GM04503 (cell line): ENCODE measurements around the gene OBSCN.

Experiments
- DNase-seq: peaks from one replicate; pipeline ENCODE4 v3.0.0-alpha.2; 2012; ENCODE audit warnings: low read depth

Gene OBSCN

DNA sequence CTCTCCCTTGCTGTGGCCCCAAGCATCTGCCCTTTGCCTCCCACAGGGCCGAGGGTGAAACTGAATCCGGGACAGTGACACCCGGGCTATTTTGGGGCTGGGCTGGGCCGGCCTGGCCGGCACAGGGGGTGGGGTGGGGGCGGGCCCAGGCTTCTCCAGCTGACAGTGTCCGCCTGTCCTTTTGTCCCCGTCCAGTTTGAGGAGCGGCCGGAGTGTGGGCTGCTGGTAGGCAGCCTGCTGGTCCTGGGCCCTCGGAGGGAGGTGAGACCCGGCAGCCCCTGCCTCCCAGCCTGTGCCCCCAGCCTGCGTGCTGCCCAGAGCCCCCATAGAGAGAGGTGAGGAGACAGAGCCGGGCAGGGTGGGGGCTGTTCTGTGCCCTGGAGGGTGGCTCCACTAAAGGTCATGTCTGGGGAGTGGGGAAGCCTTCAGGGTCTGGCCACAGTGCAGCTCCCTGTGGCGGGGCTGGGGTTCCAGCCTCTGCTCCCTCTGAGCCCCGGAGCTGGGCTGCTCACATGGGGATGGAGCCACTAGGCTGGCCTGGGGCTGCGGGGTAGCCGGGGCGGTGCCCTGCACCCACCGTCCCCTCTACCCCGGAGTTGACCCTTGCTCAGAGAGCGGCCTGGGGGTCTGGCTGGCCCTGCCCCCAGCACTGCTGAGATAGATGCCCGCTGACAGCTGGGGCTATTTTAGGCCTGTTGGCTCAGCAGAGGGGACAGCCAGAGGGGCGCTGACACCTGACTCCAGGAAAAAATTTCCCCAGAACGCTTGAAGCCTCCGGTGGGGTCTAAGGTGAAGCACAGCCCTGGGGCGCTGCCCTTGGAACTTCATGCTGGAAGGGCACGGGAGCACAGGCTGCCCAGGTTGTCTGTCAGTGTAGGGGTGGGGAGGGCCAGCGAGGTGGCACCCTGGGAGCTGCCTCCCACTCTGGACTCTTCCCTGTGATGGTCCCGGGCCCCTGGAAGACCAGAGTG lies at the start of gene OBSCN:
OBSCN (plus strand) TSS at position 194 of the 971 bp plus-strand sequence. CDS start 3,740 bp downstream, outside the sequence.
- DNase-seq = no peak

DNA sequence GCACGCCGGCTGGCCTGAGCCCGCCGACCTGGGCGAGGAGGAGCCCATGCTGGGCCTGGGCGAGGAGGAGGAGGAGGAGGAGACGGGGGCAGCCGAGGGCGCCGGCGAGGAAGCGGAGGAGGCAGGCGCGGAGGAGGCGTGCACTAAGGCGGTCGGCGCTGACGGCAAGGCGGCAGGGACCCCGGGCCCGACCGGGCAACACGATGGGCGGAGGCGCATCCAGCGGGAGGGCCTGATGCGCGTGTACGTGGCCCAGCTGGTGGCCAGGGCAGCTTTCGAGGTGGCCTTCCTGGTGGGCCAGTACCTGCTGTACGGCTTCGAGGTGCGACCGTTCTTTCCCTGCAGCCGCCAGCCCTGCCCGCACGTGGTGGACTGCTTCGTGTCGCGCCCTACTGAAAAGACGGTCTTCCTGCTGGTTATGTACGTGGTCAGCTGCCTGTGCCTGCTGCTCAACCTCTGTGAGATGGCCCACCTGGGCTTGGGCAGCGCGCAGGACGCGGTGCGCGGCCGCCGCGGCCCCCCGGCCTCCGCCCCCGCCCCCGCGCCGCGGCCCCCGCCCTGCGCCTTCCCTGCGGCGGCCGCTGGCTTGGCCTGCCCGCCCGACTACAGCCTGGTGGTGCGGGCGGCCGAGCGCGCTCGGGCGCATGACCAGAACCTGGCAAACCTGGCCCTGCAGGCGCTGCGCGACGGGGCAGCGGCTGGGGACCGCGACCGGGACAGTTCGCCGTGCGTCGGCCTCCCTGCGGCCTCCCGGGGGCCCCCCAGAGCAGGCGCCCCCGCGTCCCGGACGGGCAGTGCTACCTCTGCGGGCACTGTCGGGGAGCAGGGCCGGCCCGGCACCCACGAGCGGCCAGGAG lies 49.5 kb upstream of the OBSCN start:
- no peak for DNase-seq

DNA sequence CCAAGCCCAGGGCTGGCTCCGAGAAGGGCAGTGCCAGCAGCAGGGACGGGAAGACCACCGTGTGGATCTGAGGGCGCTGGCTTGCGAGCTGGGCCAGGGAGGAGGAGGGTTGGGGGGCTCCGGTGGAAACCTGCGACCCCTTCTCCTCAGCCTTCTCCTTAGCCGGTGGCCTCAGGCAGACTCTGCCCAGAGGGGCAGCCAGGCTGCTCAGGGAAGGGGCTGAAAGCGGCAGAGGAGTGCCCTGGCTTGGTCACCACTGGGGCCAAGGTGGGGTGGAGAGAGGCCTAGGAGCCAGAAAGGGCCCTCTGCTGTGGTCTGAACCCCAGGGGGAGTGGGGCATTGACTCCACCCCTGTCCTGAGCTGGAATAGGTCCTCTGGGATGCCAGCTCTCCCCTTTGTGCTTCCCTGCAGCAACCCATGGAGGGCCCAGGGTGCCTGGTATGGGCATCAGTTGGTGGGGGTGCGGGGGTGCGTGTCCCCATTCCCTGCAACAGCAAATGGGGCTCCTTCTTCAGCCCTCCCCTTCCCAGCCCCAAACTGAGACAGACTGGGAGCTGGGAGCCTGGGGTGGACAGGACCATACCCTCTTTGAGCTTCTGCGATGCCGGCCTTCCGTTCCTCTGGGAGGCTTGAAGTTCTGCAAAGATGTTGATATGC lies 48.7 kb upstream of the OBSCN start:
- no peak for DNase-seq

GRCh38 chr1:228160201-228160761 lies 47.6 kb upstream of the OBSCN start:
- DNase-seq = no peak

DNA sequence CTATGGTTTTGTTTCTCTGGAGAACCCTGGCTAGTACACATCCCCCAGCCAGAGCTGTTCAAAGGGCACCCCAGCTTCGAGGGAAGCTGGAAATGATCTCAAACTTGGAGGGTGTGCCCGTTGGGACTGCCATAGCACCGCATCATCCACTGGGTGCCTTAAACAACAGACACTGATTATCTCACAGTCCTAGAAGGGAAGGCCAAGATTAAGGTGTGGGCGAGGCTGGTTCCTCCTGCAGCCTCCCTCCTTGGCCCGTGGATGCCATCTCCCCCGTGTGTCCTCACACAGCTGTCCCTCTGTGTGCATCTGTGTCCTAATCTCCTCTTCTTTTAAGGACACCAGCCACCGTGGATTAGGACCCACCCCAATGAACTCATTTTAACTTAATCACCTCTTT lies 46.5 kb upstream of the OBSCN start:
- DNase-seq = no peak

GRCh38 chr1:228161866-228162265 lies 46.0 kb upstream of the OBSCN start:
- DNase-seq = no peak

DNA sequence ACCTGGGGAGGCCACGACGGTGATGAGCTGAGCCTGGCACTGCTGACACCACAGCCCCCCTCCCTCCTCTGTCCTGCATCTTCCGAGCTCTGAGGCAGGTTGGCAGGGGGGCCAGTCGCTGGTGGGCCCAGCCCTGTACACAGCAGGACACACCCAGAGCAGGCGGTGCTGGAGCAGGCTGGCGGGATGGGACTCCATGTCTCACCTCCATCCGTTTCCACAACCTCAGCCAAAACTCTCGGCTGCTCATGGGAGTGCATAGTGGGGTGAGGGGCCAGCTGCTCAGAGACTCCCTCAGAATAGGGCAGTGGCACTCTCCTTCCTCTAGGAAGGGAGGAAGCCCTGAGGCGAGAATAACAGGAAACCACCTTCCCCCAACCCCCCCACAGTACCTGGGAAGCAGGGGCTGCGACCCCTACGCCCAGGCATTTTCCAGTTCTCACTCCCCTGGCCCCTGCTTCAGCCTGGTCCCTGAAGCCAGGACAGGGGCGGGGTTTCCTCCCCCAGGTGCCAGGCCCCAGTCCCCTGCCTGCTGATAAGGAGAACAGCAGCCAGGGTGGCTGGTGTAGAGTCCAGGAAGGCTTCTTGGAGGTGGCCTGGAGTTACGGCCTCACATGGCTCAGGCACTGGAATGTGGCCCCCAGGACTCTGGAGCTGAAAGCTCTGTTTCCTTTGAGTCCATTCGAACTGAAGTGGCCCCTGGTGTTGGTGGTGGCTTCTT lies 45.4 kb upstream of the OBSCN start:
- no peak for DNase-seq

DNA sequence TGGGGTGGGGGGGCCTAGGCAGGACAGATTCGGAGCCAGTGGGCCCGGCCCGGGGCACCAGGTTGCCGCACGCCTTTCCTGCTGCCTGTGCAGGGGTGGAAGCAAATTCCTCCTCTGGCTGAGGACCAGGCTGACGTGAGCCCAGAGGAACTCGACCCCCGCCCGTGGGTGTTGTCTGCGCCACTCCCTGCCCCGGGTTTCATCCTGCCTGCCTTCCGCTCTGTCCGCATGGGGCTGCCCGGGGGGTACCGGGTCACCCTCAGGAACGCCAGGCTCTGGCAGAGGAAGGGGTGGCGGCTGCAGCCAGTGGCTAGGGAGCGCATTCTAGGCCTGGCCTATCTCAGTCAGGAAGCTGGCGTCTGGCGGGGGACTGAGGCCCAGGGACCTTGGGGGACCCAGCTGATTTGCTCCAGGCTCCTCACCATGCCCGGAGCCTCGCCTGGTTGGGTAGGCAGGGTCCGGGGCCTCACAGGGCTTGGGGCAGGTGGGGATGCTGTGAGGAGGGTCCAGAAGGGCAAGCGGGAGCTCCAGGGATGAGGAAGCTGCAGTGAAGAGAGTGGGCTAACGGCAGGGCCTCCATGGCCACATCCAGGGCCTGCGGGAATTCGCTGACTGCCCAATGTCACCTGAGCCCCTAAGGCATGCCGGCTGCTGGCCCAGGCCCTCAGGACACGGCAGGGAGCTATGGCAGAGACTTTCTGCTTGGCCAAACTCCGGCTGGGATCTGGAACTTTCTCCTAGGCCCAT lies 44.7 kb upstream of the OBSCN start:
- no peak for DNase-seq

- DNase-seq = no peak
Measured at GRCh38 chr1:228163776-228164519, 43.9 kb upstream of the OBSCN start.

DNA sequence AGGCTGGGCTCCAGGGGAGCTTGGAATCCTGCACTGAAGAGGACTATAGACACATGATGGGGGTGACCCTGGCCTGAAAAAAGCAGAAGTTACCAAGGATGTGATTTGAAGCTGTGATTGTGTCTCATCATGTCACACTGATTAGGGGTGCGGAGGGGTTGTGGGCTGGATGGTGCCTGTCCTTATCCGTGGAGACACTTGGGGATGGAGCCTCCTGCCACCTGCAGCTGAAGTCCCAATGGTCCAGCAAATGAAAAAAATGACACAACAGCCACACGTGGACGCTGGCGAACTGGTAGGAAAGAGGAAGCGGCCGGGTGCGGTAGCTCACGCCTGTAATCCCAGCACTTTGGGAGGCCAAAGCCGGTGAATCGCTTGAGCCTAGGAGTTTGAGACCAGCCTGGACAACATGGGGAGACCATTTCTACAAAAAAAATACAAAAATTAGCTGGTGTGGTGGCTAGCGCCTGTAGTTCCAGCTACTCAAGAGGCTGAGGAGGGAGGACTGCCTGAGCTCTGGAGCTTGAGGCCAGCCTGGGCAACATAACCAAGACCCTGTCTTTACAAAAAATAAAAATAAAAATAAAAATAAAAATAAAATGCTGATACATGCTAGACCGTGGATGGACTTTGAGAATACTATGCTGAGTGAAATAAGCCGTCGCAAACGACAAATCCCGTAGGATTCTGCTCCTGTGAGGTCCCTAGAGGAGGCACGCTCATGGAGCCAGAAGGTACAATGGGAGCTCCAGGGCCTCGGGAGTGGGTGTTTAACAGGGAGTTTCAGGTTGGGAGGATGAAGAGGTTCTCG lies 43.1 kb upstream of the OBSCN start:
- DNase-seq = no peak

DNA sequence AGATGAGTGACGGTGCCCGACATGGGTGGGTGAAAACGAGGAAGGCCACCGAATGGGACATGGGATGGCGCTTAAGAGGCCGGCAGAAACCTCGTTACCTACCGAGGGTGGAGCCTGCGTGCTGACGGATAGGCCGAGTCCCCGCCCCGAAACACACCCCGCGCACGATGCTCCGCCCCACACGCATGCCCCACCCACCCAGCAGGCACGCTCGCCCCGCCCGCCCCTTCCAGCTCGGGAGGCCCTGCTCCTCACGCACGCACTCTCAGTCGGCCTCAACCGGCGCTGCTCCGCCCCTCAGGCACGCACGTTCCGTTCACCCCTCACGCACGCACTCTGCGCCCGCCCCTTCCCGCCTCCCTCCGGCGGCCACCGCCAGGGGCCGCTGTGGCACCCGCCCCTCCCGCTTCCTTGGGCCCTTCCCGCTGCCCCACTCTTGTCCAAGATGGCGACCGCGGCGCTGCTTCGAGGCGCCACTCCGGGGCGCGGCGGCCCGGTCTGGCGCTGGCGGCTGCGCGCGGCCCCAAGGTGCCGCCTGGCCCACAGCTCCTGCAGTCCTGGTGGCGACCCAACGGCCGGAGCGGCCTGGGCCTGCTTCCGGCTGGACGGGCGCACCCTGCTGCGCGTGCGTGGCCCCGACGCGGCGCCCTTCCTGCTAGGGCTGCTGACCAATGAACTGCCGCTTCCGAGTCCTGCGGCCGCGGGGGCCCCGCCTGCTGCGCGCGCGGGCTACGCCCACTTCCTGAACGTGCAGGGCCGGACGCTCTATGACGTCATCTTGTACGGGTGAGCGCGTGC lies 42.3 kb upstream of the OBSCN start, which contains the start of gene IBA57:
IBA57 (plus strand) TSS at position 433 of the 798 bp plus-strand sequence; CDS start at position 446, 13 bp downstream.
- peak; percentile 83 for DNase-seq

GRCh38 chr1:228166170-228166936 lies 41.5 kb upstream of the OBSCN start:
- peak; percentile 57 for DNase-seq

DNA sequence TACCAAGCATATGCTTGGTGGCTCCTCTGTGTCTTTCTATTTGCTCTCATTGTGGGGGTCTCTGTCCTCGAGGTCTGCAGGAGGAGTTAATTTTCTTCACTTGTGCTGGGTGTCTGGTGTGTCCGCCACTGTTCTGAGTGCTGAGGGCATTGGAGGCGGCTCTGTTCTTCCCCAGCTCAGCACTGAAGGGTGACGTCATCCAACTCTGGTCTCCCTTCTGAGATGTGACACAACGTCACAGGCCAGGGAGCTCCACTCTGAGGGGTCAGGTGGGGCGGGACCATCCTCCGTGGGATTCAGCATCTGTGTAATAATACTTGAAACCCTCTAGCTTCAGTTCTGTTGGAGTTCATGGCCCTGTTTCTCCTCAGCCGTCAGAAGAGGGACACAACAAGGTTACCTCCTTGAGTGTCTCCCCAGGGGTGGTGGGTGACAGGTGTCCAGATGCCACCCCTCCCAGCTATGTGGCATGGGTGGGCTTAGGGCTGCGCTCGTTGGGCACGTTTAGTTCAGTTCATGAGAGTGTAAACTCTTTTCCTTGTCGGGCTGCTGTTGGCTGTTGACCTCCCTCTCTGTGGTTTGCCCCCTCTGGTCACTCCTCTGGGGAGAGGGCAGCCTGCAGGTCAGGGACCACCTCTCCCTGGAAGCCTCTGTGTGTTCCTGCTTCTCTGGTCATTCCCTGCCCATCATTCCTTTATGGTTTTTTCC lies 39.1 kb upstream of the OBSCN start:
- no peak for DNase-seq

DNA sequence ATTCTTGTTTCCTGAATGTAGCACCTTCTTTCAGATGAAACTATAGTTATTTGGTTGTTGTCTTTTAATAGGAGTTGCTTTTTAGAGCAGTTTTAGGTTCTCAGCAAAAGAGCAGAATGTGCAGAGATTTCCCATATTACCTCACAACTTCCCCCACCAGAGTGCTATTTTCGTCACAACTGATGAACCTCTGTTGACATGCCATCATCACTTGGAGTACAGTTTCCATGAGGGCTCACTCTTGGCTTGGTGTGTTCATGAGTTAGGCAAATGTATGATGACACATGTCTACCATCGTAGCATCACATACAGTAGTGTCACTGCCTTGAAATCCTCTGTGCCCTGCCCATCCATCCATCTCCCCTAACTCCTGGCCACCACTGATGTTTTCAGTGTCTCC lies 38.5 kb upstream of the OBSCN start:
- no peak for DNase-seq

DNA sequence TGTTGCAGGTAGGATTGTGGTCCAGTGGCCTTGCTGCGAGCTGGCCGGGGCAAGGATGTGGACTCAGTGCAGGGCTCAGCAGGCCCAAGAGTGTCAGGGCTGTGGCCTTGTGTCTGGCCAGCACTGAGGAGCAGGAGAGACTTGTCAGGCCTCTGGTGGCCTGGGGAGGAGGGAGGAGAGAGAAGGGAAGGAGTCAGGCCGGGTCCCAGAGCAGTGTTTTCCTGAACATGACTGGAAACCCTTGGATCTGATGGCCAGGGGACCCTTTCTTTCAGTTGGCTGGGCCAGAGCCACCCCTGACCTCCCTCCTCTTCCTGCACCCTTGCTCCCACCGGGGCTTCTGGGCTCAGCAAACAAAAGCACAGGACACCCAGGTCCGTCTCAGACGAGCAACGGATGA lies 37.2 kb upstream of the OBSCN start:
- DNase-seq = no peak

DNA sequence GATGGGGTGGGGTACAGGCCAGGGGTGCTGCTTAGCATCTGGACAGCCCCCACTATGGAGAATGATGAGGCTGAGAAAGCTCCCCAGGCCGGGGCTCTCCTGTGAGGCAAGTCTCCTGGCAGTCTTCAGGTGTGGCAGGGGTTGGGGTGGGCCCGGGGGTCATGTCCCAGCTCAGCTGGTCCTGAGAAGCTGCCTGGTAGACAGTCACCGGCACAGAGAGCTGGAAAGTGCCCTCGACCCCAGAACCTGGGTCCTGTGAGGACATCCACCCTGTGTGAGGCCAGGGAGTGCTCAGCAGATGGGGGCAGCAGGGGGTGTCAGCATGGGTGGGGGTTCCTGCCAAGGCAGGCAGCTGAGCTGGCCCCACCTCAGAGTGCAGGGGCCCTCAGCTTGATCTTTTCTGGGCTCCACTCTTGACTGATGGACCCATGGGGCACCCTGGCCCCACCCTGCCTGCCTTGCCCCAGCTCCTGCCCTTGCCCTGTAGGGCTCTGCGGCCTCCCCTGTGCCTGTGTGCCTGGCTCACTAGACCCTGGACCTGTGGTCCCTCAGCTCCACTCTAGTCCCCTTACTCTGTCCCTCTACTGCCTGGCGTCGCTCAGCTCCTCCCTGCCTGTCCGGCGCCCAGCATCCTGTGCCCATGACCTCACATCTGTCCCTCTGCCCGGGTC lies 36.5 kb upstream of the OBSCN start:
- no peak for DNase-seq
